Stimulated activated CD8-positive, alpha-beta memory T cell treated with anti-CD3 and anti-CD28 coated beads, Interleukin-7, amount 100 ng/mL, for 24 hours (primary cell): Measurements from ENCODE around the gene ZNF853.

Source experiments
- DNase-seq: peaks from one replicate; pipeline ENCODE4 v3.0.0-alpha.2; 2020; ENCODE audit warnings: low read depth

The ZNF853 gene

DNA sequence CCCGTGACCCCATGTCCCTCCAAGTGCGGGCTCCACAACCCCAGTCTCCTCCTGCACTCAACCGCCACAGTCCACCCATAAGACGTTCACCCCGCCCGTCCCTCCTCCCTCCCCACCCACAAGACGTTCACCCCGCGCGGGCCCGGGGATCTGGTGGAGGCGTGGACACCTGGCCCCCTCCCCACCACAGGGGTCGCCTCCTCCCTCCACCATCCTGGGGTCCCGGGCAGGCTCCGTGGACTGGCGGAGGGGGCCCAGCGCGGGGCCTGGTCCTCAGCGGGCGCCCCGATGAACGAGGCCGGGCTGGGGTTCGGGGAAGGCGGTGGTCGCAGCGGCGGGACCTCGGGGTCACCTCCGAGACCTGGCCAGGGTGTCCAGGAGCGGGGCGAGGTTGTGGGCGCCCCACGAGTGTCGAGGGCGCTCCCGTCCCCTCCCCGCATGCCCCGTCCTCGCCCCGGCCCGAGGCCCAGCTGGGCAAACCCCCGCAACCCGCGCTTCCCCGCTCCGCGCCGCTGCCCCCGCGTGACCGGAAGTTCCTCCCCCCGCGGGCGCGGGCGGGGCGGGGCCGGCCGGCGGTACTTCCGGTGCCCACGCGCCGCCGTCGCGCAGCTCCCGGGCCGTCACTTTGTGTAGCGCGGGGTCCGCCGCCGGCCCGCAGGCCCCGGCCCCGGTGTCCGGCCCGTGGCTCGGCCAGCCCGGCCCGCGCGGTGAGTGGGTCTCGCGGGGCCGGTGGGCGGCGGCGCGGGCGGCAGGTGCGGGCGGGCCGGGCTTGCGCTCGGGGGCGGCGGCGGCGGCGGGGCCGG, 21.5 kb downstream of the ZNF853 start, which contains the start of gene ZNF316:
ZNF316 (plus strand) TSS at position 578 of the 803 bp plus-strand sequence. CDS start 5,092 bp downstream, outside the sequence.
- no peak for DNase-seq

DNA sequence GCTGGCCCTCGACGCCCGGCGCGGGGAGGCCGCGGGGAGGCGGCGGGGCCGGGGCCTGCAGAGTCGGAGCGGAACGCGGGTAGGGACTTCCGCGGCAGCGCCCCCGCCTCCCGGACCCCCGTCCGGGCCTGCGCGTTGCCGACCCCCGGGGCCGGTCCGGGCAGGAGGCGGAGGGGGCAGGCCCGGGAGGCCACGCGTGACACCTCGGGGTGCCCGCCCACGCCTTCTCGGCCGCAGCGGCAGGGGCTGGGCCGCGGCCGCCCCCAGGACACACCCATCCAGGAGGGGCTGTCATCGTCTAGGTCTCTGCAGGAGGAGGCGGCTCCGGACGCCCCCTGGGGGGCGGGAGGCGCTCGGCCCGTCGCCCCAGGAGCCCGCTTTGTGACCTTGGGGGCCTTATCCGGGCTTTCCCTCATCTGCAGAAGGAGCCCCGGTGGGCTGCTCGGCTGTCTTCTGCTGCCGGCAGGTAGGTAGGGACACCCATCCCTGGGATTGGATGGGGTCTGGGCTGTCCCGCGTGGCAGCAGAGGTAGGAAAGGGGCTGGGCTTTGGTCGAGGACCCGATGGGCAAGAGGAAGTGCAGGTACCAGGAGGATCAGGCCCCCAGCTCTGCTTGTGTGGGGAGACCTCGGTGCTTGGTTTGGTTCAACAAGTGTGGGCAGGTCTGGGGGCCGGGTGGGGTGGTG, 22.3 kb downstream of the ZNF853 start:
- DNase-seq: peak; percentile 33

DNA sequence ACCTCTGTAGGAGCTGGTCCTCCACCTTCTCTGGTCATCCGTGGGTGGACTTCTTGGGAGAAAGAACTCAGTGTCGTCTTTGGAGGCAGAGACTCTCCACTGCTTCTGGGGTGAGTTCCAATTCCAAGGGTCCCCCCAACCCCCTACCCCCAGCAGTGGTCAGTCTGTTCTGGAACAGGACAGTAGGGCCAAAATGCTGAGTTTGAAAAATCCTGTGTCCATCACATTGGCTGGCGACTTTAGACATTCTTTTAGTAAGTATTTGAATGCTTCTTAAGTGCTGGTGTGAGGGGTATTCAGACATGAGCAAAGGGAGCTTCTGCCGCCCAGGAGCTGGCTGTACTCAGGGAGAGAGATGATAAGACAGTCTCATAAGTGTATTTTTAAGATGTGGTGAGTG, 23.6 kb downstream of the ZNF853 start:
- no peak for DNase-seq

DNA sequence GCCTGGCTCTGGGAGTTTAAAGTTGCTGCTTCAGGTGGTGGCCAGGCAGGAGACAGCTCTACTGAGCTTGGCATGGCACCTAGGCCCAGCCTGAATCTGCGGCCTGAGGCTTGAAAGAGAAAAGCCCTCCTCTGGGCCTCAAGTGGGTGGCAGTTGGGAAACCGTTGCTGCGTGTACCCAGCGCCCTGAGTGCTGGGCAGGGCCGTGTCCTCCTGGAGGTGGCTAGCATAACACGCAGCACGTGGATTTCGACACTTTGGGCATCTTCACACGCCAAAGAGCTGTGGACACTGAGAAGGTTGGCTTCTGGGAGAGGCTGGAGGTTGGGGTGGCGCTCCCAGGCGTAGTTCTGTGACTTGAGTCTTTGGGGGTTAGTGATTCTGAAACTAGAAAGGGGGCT, 24.2 kb downstream of the ZNF853 start:
- no peak for DNase-seq

DNA sequence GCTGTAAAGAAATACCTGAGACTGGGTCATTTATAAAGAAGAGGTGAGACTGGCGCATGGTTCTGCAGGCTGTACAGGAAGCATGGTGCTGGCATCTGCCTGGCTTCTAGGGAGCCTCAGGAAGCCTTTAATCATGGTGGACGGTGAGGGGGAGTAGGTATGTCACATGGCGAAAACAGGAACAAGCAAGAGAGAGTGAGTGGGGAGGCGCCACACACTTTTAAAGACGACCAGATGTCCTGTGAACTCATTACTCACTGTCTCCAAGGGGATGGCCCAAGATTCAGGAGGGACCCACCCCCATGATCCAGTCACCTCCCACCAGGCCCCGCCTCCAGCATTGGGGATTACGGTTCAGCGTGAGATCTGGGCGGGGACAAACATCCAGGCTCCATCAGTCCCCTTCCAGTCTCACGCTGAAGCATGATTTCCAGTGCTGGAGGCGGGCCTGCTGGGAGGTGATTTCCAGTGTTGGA, 24.9 kb downstream of the ZNF853 start:
- DNase-seq: no peak

DNA sequence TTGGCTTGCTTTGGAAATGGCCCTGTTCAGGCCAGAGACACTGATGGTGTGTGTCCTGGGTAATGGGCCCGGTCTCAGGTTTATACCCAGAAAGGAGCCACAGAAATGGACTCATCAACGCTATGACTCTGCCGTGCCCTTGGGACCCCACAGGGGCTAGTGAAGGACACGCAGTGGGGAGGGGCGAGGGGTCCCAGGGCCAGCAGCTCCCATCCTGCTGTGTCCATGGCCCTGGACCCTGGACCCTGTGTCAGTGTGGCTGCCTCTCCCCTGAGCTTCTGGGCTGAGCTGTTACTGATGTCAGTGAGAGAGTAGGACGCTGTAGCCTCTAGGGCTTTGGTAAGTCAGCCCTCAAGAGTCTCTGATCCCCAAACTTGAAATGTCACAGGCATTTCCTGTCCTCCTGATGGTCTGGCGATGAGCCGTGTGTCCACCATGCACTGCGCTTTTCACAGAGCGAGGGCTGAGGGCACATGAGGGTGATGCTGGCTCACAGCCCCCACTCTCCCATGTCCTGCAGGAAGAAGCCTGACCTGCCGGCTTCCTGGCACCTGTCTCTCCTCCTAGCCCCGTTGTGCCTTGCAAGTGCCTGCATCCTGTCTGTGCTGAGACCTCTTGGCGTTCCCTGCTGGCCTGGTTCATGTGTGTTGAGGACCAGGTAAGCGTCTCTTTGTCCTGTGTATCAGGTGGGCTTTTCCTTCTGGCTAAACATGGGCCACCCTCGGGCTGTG, 26.1 kb downstream of the ZNF853 start:
- no peak for DNase-seq

DNA sequence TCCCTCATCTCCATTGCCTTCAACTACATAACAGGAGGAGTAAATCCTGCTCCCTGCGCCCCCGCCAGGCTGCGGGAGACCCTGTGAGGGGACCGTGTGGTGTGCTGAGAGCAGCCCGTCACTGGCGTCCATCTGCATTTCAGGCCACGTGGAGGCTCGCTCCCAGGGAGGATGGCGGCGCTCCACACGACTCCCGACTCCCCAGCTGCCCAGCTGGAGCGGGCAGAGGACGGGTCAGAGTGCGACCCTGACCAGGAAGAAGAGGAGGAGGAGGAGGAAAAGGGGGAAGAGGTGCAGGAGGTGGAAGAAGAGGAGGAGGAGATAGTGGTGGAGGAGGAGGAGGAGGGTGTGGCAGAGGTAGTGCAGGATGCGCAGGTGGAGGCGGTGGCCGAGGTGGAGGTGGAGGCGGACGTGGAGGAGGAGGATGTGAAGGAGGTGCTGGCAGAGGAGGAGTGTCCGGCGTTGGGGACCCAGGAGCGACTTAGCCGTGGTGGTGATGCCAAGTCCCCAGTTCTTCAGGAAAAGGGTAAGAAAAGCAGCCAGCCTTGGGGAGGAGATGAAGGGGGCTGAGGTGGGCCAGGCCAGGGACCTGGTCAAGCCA, 26.9 kb downstream of the ZNF853 start:
- no peak for DNase-seq

DNA sequence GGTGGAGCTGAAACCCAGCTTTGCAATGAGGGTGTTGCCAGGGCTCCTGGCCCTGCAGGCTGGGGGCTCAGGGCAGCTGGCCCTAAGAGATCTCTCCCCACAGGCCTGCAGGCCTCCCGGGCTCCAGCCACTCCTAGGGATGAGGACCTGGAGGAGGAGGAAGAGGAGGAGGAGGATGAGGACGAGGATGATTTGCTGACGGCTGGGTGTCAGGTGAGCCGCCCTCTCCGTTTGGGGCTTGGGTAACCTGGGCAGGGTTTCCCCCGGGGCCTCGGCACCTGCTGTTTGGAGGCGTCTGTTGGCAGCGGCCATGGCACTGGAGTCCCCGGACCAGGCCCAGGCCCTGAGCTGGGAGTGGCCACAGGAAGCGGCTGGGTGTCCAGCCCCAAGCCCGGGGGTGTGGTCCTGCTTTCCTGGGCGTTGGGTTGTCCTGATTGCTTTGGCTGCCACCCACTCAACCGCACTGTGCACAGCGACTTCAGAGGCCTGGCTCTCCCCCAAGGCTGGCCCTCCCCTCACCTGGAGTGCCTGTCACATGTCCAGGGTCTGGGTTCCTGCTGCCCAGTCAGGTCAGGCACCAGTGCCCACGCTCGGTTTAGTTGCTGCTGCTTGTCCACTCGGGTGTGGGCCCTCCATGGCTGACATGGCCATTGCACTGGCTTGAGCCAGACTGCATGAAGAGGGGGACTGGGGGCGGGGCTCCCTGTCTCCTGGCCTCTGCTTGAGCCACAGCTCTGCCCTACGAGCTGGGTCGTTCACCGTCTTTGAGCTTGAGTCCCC, 27.6 kb downstream of the ZNF853 start:
- DNase-seq: no peak

DNA sequence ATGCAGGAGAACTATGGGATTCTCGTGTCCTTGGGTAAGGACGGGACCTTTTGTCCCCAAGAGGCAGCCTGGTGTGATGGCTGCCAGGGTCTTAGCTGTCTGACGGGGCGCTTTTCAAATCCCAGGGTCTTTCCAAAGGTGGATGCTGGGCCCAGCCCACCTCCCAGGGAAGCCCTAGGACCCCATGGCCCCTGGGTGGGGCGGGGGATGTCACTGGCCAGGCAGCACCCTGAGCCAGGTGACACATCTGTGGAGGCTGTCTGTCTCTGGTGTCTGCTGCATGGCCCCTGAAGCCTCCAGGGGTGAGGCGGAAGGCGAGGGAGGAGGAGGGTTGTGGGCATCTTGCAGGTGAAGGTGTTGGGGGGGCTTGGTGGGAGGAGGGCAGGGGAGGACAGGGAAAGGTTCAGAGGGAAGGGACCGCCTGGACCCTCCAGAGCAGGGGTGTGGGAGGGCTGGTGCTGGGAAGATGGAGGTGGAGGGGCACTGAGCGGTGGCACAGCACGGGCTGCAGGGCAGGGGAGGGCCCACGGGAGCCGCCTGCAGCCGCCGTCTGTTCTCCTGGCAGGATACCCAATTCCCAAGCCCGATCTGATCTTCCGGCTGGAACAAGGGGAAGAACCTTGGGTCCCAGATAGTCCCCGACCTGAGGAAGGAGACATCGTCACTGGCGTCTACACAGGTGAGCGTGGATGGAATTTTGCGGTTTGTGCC, 28.7 kb downstream of the ZNF853 start:
- no peak for DNase-seq

DNA sequence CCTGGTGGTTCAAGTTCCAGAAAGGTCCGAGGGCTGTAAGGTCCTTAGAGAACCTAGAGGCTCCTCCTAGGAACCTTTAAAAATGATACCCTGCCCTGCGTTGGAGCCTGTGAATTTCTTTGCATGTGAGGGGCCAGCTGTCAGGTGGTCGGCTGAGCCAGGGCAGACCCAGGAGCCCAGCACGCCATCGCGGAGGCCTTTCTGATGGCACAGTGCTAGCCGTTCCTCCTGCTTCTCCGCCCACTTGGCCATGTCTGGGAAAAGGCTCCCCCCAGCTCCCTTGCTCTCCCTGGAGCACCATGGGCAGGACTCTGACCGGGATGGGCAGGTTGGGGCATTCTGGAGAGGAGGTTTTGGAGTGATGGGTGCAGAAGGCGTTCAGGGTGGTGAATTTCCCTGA, 29.3 kb downstream of the ZNF853 start:
- DNase-seq: no peak

DNA sequence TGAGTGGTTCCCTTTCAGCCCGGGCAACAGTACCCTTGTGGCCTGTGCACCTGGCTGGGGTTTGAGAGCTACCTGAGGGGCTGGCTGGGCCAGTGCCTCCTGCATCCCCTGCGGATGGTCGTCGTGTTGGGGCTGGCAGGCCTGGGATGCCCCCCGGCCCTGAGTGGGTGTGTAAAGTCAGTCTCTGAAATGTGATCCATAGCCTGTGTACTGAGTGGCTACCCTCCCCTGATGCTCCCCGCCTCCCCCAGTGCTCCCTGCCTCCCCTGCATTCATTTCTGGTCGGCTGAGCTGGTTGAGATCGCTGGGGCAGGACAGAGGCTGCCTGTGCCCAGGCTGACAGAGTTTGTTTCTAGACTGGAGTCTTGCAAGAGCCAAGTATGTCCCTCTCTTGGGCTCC, 31.1 kb downstream of the ZNF853 start:
- no peak for DNase-seq

DNA sequence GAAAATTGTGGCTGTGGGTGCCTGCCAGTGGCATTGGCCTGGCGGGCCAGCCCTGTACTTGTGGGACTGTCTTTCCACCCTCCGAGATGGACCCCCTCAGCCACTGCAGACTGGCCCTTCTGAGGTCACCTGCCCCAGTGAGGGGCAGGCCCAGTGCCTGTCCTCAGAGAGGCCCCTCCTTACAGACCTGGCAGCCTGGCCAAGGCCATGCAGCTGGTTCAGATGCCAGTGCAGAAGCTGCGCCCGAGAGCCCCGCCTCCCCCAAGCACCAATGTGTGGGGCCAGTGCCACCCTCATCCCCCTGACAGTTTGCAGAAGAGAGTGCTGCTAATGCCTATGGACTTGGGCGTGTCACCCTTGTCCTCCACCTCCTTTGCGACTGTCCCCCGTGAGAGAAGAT, 31.7 kb downstream of the ZNF853 start:
- DNase-seq: no peak

DNA sequence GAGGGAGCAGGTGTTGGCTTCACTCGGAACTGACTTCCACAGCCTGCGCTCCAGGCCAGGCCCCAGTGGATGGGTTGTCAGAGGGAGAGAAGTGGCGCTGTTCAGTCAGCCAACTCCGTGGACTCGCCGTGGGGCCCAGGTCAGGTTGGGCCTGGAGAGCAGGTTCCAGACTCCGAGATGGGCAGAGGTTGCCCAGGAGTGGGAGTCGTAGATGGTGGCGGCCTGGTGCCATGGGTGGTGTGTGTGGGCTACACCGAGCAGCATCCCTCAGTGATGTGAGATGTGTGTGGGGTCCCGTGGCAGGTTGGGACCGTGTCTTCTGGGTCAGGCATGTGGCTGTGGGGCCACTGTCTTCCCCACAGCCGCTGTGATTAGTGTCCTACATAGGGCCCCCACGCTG, 32.1 kb downstream of the ZNF853 start:
- no peak for DNase-seq

DNA sequence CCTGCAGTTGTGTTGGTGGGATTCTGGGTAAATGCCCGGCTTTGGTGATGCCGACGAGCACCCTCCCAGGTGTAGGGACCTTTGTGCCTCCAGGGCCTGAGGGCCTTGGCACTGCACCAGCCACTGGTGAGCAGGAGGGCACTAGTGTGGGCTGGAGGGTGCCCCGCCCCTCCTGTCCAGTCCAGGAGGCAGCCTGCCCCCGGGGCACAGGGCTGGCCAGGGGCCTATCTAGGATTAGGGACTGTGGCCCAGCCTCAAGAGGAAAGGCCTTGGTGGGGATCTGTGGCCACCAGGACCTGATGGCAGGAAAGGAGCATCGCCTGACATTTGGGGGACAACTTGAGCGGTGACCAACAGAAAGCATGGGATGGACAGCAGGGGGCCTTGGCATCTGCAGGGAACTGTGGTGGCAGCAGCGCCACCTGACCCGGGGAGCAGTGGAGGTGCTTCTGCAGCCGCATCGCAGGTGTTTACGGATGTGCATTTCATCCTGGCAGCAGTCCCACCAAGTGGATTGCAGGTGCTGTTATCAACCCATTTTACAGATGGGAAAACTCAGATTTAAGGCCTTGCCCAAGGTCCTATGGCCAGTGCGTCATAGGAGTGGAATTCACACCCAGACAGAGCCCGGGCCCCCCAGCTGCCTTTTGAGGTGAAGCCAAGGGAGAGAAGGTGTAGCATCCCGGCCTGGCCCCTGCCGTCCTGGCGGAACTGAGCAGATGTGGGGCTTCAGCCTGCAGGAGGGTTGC, 32.8 kb downstream of the ZNF853 start:
- DNase-seq: no peak

DNA sequence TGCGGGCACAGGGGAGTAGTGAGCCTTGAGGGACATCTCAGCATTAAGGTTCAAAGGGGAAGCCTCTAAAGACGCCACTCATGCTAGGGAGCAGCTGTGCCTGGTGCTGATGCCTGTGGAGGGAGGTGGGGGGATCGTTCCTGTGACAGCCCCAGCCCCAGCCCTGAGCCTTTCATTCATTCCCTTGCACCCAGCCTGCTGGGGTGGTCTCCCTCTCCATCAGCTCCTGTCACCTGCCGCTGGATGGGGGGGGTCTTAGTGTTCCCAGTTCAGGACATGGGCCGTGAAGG, 33.4 kb downstream of the ZNF853 start:
- DNase-seq: no peak

DNA sequence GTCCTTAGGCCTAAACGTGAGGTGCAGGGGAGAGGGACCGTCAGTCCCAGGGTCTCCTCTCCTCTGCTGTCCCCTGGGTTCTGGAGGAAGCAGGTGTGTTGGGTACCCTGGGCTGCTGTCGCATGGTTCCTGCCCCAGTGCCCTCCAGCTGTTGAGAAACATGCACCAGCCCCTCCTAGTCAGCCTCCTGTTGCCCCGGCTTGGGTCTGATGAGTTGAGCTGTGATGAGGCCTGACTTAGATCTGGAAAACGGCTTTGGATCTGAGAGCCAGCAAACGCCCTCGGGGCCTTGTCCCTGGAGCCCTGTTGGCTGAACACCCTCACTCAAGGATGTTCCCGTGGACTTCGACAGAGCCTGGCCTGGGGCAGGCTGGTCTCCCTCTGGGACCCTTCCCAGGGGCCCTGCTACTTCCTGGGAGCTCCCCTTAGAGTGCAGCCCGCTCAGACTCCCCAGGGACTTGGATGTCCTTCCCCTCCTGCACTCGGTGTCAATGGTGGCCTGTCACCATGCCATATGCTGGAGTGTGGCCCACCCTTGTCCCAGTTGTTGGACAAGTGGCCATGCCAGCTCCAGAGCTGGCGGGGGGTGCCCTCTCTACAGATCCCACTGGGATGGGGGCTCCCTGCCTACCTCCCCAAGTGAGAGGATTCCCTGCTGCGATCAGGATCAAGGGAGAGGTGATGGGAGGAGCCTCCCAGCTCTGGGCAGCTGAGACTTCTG, 34.0 kb downstream of the ZNF853 start:
- DNase-seq: no peak

DNA sequence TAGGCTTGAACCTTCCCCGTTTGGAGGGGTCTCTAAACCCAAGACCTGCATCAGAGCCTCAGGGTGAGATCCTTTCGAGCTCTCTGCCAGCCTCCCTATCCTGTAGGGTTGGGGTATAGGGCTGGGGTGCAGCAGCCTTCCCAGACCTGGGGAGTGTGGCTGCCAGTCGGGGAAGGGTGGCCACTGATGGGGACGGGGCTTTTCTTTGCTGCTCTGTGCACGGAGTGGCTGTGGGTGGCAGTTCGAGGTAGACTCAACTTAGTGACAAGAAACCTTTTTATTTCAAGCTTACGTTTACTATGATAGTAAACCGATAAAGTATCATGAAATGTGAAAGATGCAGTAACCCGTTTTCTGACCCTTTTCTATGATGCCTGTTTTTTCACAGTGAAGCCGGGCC, 34.7 kb downstream of the ZNF853 start:
- no peak for DNase-seq

DNA sequence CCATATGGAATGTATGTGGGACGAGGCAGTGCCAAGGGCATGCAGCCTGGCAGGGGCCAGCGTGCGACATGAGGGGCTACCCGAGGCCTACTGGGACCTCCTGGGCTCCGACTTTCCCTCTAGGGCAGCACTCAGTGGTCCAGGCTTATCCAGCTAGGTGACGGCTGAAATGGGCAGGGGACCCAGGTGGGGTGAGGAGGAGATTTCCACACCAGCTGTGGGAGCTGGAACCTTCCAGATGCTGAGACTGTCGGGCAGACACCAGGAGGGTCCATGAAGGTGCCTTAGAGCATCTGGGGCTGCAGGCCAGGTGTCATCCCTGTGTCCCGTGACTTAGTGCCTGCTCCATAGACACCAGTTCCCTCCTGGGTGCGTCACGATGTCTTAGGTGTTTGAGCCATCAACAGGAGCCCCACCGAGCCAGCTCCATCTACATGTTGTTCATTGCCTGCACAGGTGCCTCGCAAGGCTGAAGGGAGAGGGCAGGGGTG, 35.2 kb downstream of the ZNF853 start:
- no peak for DNase-seq

DNA sequence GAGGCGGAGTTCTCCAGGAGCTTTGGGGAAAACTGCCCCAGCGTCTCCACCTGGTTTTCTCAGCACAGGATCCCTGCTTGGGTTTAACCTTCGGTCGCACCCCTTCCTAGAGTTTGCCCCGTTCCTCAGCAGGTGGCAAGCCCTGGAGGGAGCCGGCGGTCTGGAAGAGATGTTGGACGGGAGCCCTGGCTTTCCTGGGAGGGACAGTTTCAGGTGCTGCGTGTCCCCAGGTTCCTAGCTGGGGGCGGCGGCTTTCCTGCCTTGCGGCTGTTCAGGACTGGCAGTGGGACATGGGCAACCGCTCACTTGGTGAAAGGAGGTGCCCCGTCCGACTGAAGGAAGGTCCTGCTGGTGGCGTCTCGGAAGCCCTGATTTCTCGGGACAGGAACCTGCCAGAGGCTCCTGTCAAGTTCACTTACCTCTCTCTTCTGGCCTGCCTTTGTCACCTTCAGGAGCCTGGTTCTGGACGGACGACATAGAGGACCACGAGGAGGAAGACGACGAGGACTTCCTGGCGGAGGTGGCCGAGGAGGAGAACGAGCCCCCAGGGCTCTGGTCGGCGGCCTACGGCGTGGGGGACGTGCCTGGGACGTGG, 36.5 kb downstream of the ZNF853 start:
- no peak for DNase-seq
